H1 (cell line): ENCODE measurements around the gene BCAS3. TPM values are rescaled to one million over a fixed set of nuclear protein-coding genes. Genes with fewer than 3 reads are reported as not detected.

Source experiments
- CEBPB ChIP-seq: IDR thresholded peaks from 2 replicates; pipeline ENCODE4 v1.6.1; 2012; ENCODE audit warnings: low read depth, low read length
- CHD1 ChIP-seq: IDR thresholded peaks from 2 replicates; pipeline ENCODE4 v1.6.1; 2012; ENCODE audit warnings: low read depth, low read length, improper control_type of control experiment
- EZH2 ChIP-seq: fragments of 200-600 bp; sonication (generic); IDR thresholded peaks from 2 replicates; pipeline ENCODE4 v1.7.1; 2012; ENCODE audit warnings: low read depth, mild to moderate bottlenecking, moderate library complexity, low read length, inconsistent platforms; ENCODE audit not compliant: severe bottlenecking
- GABPA ChIP-seq: IDR thresholded peaks from 2 replicates; pipeline ENCODE4 v1.6.1; 2011; ENCODE audit warnings: mild to moderate bottlenecking, low read length, moderate library complexity, borderline replicate concordance; ENCODE audit not compliant: insufficient read depth
- HDAC6 ChIP-seq: IDR thresholded peaks from one replicate; pipeline ENCODE4 v1.7.1; 2012; ENCODE audit warnings: low read depth, mild to moderate bottlenecking, inconsistent platforms, low read length, moderate library complexity
- JUN ChIP-seq: IDR thresholded peaks from 2 replicates; pipeline ENCODE4 v1.6.1; 2011; ENCODE audit warnings: low read depth, mild to moderate bottlenecking, improper control_type of control experiment, low read length
- POLR2AphosphoS5 ChIP-seq: IDR thresholded peaks from 2 replicates; pipeline ENCODE4 v1.6.1; 2011; ENCODE audit warnings: low read depth, low read length
- RNF2 ChIP-seq: fragments of 200-900, 300-1000 bp; sonication (generic); IDR thresholded peaks from 2 replicates; pipeline ENCODE4 v1.7.1; 2016; ENCODE audit warnings: borderline replicate concordance, low read depth, mild to moderate bottlenecking, antibody characterized with exemption, low read length; ENCODE audit not compliant: poor library complexity, severe bottlenecking; ENCODE audit errors: missing control alignments
- SAP30 ChIP-seq: fragments of 300-600 bp; sonication (generic); IDR thresholded peaks from 2 replicates; pipeline ENCODE4 v1.7.1; 2012; ENCODE audit warnings: low read length, moderate library complexity, mild to moderate bottlenecking, inconsistent platforms; ENCODE audit not compliant: insufficient read depth, insufficient replicate concordance
- TAF7 ChIP-seq: optimal IDR thresholded peaks from 2 replicates; pipeline ENCODE3; 2011; ENCODE audit warnings: low read depth, mild to moderate bottlenecking, inconsistent platforms, low read length, moderate library complexity, borderline replicate concordance
- polyA plus RNA-seq, 7 experiments: library from polyadenylated mRNA; depleted of rRNA in 3 of 7; stranded (reverse) in 5 of 7; unstranded in 2 of 7; fragments of >200 nt in 5 of 7; fragments of 200-250 nt in 2 of 7; gene quantifications; 1 replicate in 5 of 7; 2 replicates in 1 of 7; 4 replicates in 1 of 7; pipeline versions ENCODE4 v1.2.1 to v1.2.3, GENCODE V29; 2011 to 2013; ENCODE audit warnings: missing spikeins in 2 of 7, mixed read lengths in 2 of 7
- total RNA-seq: library from RNA; stranded (reverse); fragmentation: NEBNext Ultra II Directional; extraction: Animal tissue kit (Norgen Biotek cat#: 25700); gene quantifications from 2 replicates; pipeline ENCODE4 v1.2.1, GENCODE V29; 2021

Gene BCAS3
- total and polyA plus RNA-seq, 2 of the 8 experiments (the other 6 are each of a cell fraction or from before 2014, with no cell fraction given), result 9.9 to 13.3 TPM

DNA sequence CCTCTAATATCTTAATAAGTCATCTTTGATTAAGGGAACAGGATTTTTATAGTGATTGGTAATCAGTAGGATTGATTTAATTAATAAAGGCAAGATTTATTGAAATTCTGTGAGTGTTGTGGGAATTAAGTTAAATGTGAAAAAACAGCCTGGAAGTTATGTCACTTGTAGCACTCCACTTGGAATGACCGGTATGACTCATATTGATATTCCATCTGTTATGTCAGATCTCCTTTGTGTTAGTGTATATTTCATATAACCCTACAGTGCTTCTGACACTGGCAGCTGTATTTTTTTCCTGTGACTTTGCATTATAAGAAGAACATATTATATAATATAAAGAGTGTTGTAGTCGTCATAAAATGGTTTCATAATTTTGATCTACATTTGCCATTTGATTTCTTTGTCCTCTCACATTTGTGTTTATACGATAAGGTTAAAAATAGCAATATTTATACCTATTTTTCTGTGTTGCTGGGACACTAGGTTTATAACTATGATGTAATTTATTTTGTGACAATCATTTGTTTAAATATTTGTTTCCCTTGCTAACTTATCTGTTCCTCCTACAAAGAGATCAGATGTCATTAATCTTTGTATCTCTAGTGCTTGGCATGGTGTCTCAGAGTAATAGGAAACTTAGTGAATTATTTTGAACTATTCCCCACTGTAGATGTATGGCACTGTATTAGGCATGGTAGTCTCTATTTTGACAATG lies 249.0 kb downstream of the BCAS3 start (continued):
- TF ChIP-seq JUN (no peak), RNF2 (no peak), CHD1 (no peak), SAP30 (no peak), TAF7 (no peak), GABPA (no peak), HDAC6 (no peak), CEBPB (no peak), EZH2 (no peak), POLR2AphosphoS5 (no peak)
